Activated CD4-positive, alpha-beta T cell treated with anti-CD3 and anti-CD28 coated beads, Interleukin-2, amount 10 ng/mL, durations not matched to agents 7 days and 5 days (primary cell): ENCODE measurements around the gene OR51I1. TPM values are rescaled to one million over a fixed set of nuclear protein-coding genes. Genes with fewer than 3 reads are reported as not detected.
A peak's percentile ranks its signal among the peaks of the same experiment; 100 is the strongest.

Source experiments
- CTCF ChIA-PET: fragments of 350-600 bp; sonication (Branson Sonifier 250); formaldehyde crosslinking; loops from one replicate; lab custom pipeline; 2021; ENCODE audit warnings: antibody characterized with exemption; lab: Charles Lee
- POLR2A ChIA-PET: fragments of 350-600 bp; sonication (Branson Sonifier 250); formaldehyde crosslinking; loops from one replicate; lab custom pipeline; 2021; ENCODE audit warnings: antibody characterized with exemption; lab: Charles Lee
- DNase-seq: peaks from one replicate; pipeline ENCODE4 v3.0.0-alpha.2; 2020
- H3K27ac Mint-ChIP-seq: one replicate; pipeline ENCODE4 v1.8.0; 2021; ENCODE audit warnings: mild to moderate bottlenecking, moderate library complexity, mixed read lengths
- H3K27me3 Mint-ChIP-seq: one replicate; pipeline ENCODE4 v1.8.0; 2021; ENCODE audit warnings: mixed read lengths
- H3K36me3 Mint-ChIP-seq: one replicate; pipeline ENCODE4 v1.8.0; 2021; ENCODE audit warnings: low read depth, mixed read lengths
- H3K4me1 Mint-ChIP-seq: one replicate; pipeline ENCODE4 v1.8.0; 2021; ENCODE audit warnings: mixed read lengths
- H3K4me3 Mint-ChIP-seq: one replicate; pipeline ENCODE4 v1.8.0; 2021; ENCODE audit warnings: mild to moderate bottlenecking, moderate library complexity, mixed read lengths
- H3K9me3 Mint-ChIP-seq: one replicate; pipeline ENCODE4 v1.8.0; 2021; ENCODE audit warnings: mixed read lengths
- total RNA-seq, 2 experiments: library from RNA; stranded (reverse); gene quantifications; one replicate each; pipeline ENCODE4 v1.2.3, GENCODE V29; 2021

Gene OR51I1, protein sequence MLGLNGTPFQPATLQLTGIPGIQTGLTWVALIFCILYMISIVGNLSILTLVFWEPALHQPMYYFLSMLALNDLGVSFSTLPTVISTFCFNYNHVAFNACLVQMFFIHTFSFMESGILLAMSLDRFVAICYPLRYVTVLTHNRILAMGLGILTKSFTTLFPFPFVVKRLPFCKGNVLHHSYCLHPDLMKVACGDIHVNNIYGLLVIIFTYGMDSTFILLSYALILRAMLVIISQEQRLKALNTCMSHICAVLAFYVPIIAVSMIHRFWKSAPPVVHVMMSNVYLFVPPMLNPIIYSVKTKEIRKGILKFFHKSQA
- not detected for total RNA-seq

DNA sequence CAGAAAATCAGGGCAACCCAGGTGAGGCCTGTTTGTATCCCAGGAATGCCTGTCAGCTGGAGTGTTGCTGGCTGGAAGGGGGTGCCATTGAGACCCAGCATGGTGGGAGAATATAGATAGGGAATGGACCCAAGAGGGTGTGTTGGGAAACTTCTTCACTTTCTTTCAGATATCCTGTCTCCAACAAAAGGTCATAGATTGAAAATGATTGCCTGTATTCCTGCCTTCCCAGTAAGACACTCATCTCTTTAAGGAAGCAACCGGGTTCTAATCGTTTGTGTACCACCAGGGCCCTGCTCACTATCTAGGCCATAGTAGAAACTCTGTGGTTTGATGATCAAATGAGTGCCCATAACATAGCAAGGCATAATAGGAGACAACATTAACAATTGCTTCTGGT is at the start of gene OR51I1:
Gene OR51I1 (minus strand): TSS at position 101 of the 400 bp plus-strand sequence. CDS start 0 bp downstream, at position 101.
- no peaks in the 10 kb centered on the region for H3K36me3 Mint-ChIP-seq

DNA sequence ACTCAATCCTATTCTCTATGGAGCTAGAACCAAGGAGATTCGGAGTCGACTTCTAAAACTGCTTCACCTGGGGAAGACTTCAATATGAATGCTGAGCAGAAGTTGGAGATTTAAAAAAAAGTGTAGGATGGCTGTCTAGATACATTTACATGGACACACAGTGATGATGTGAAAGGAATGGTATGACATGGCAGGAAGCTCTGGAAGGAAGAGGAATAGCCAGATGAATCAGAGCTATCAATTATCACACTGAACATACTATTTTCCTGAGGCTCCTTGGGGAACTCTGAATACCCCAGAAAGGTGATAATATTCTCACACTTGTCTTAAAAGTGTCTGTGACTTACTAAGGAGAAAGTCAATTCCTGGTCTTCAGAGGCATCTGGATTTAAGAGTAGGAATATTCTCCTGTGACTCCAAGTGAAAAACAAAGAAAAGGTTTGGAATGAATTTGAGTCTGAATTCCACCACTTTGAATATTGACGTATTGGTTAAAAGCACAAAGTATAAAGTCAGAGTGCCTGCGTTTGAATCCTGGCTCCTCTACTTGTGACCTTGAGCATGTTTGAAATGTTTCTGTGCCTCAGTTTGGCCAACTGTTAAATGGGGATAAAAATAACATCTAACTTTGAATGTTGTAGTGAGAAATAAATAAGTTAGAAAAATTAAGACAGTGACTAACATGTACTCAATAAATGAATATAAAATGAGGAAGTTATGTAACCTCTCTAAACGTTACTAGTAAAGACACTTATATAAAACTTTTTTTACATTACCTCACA is 48.5 kb upstream of the OR51I1 start:
- no peaks in the 10 kb centered on the region for H3K9me3 Mint-ChIP-seq
- ChIA-PET POLR2A (no interaction called here), CTCF (no interaction called here)
- no peak for DNase-seq
- H3K27me3 Mint-ChIP-seq = peaks cover 7% of the 10 kb centered on the region
- H3K36me3 Mint-ChIP-seq = no peaks in the 10 kb centered on the region
- H3K4me3 Mint-ChIP-seq = no peak overlapping the region
- H3K27ac Mint-ChIP-seq = no peak overlapping the region
- H3K4me1 Mint-ChIP-seq = no peaks in the 10 kb centered on the region

More for the DNA sequence above, at the start of gene OR51I1:
- H3K9me3 Mint-ChIP-seq = no peaks in the 10 kb centered on the region
- H3K27ac Mint-ChIP-seq = no peak within 1 kb of the TSS
- H3K4me3 Mint-ChIP-seq = no peak within 1 kb of the TSS
- no peaks in the 10 kb centered on the region for H3K4me1 Mint-ChIP-seq
- POLR2A ChIA-PET = no interaction called here
- DNase-seq = no peak
- peaks cover 3% of the 10 kb centered on the region for H3K27me3 Mint-ChIP-seq
- CTCF ChIA-PET = no interaction called here

DNA sequence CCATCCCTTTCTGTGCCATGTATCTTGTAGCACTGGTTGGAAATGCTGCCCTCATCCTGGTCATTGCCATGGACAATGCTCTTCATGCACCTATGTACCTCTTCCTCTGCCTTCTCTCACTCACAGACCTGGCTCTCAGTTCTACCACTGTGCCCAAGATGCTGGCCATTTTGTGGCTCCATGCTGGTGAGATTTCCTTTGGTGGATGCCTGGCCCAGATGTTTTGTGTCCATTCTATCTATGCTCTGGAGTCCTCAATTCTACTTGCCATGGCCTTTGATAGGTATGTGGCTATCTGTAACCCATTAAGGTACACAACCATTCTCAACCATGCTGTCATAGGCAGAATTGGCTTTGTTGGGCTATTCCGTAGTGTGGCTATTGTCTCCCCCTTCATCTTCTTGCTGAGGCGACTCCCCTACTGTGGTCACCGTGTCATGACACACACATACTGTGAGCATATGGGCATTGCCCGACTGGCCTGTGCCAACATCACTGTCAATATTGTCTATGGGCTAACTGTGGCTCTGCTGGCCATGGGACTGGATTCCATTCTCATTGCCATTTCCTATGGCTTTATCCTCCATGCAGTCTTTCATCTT is 47.6 kb upstream of the OR51I1 start:
- Mint-ChIP-seq H3K4me1 (no peaks in the 10 kb centered on the region), H3K27me3 (peaks cover 7% of the 10 kb centered on the region), H3K36me3 (no peaks in the 10 kb centered on the region), H3K27ac (no peak overlapping the region), H3K4me3 (no peak overlapping the region), H3K9me3 (no peaks in the 10 kb centered on the region)
- DNase-seq = no peak
- ChIA-PET POLR2A (no interaction called here), CTCF (no interaction called here)

DNA sequence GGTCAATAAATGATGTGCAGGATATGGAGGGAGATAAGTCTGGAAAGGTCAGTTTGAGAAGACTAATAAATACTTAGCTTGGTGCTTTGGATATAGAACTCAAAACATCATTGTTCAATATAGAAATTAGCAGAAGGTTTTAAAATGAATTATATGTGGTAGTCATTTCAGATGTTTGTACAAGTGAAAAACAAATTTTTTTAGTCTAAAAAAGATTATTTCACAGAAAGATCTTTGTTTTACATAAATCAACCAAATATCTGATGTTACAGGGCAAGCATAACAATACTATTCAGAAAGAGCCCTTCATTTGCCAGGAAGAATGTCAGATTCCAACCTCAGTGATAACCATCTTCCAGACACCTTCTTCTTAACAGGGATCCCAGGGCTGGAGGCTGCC is 47.1 kb upstream of the OR51I1 start, which contains the start of gene OR52D1:
Gene OR52D1 (plus strand): TSS at position 301 of the 400 bp plus-strand sequence. CDS start 22 bp downstream, at position 323.
- peaks cover 7% of the 10 kb centered on the region for H3K27me3 Mint-ChIP-seq
- no peaks in the 10 kb centered on the region for H3K36me3 Mint-ChIP-seq
- ChIA-PET POLR2A (no interaction called here), CTCF (no interaction called here)
- no peaks in the 10 kb centered on the region for H3K4me1 Mint-ChIP-seq
- no peak within 1 kb of the TSS for H3K4me3 Mint-ChIP-seq
- H3K27ac Mint-ChIP-seq = no peak within 1 kb of the TSS
- DNase-seq = no peak
- no peaks in the 10 kb centered on the region for H3K9me3 Mint-ChIP-seq

DNA sequence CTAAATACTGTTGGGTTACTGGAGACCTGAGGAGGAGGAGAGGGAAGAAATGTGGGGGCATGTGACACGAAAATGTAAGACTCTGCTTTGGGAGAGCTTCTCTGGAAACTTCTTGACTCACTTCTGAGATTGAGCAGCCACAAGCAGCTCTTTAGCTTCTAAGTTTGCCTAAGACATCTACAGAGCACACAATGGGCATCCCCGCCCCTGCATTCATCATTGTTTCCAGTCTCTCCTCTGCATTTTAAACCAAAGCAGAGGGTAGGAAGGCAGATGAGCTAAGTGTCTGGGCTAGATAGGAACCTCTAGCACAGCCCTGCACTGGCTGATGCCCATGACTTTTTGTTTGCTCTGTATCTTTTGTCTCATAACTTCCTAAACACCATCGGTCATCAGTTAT is 45.1 kb upstream of the OR51I1 start:
- ChIA-PET CTCF (no interaction called here), POLR2A (no interaction called here)
- Mint-ChIP-seq H3K4me3 (no peak overlapping the region), H3K4me1 (no peaks in the 10 kb centered on the region), H3K36me3 (no peaks in the 10 kb centered on the region), H3K27ac (no peak overlapping the region), H3K27me3 (peaks cover 7% of the 10 kb centered on the region), H3K9me3 (no peaks in the 10 kb centered on the region)
- DNase-seq = no peak

DNA sequence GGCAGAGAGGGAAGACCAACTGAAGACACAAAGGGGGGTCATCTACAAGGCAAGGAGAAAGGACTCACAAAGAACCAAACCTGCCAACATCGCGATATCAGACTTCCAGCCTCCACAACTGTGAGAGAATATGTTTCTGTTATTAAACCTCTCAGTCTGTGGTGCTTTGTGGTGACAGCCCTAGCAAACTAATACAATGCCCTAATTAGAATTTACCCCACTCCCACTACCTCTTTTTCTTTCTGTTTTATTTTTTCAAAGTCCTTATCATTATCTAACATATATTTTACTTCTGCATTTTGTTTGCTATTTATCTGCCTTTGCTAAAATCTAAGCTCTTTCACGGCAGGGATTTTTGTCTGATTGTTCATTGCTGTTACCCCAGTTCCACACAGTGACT is 44.7 kb upstream of the OR51I1 start:
- no peak overlapping the region for H3K4me3 Mint-ChIP-seq
- CTCF ChIA-PET = no interaction called here
- POLR2A ChIA-PET = no interaction called here

DNA sequence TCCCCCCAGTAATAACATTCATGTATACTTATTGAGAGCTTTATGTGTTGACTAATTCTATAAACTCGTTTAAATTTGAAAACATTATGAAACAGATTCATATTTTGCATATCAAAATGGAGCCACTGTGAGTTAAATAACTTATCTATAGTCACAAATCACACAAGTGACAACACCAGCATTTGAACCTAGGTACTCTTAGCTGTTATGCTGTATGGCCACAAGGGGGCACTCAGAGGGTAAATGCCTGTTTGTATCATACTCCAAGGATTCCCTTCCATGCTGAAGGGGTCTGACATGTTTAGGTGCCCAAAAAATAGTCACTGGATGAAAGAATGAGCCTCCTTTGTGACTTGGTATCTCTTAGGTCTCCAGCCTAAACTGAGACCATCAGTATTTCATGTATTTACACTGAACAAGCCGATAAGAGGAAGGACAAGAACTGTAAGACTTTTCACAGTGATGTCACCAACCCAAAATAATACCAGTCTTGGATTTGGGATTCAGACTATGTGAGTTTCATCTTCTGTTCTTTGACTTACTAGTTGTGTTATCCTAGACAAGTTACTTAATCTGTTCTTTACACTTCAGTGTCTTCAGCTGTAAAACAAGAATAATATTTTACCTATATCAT is 35.0 kb upstream of the OR51I1 start:
- CTCF ChIA-PET = no interaction called here

More for the DNA sequence above, 44.7 kb upstream of the OR51I1 start:
- DNase-seq = no peak
- Mint-ChIP-seq H3K27ac (no peak overlapping the region), H3K27me3 (peaks cover 7% of the 10 kb centered on the region), H3K9me3 (no peaks in the 10 kb centered on the region), H3K4me1 (no peaks in the 10 kb centered on the region), H3K36me3 (no peaks in the 10 kb centered on the region)

DNA sequence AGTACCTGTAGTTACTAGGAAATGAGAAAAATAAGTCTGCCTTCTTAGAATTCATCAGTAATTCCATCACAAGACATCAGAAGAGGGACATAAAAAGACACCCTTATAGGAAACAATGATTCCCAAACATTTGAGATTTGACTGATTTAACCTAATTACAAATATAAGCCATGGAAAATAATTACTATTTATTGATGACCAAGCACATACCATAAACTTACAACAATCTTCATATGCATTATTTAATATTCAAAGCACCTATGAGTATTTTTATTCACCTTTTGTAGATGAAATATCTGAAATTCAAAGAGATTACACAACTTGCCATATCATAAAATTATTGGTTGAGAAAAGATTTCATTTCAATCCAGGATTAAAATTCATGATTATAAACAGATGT is 32.6 kb upstream of the OR51I1 start:
- Mint-ChIP-seq H3K36me3 (no peaks in the 10 kb centered on the region), H3K4me3 (no peak overlapping the region), H3K27ac (no peak overlapping the region), H3K9me3 (no peaks in the 10 kb centered on the region), H3K27me3 (peaks cover 9% of the 10 kb centered on the region), H3K4me1 (no peaks in the 10 kb centered on the region)
- POLR2A ChIA-PET = no interaction called here
- no peak for DNase-seq
- CTCF ChIA-PET = no interaction called here

More for the DNA sequence above, 35.0 kb upstream of the OR51I1 start:
- Mint-ChIP-seq H3K36me3 (no peaks in the 10 kb centered on the region), H3K4me1 (no peaks in the 10 kb centered on the region), H3K4me3 (no peak overlapping the region), H3K9me3 (no peaks in the 10 kb centered on the region), H3K27me3 (peaks cover 9% of the 10 kb centered on the region), H3K27ac (no peak overlapping the region)
- DNase-seq = peak; percentile 60
- POLR2A ChIA-PET = no interaction called here

DNA sequence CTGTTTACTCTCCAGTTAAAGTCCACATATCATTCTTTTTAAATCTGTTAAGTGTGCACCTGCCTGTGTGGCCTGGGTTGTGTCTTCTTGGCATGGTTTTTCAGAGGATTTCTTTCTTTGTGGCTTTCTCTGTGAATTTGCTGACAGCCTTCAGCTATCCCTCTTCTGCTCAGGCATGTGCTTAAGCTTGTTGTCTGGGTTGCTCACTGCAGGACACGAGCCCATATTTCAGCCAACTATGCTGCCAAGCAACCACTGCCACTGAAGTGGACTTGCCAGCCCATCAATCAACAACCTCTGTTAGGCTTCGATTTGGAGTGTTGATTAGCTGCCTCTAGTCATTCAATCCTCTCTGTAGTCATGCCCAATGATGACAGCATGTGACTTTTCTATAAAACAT is 26.2 kb upstream of the OR51I1 start:
- Mint-ChIP-seq H3K4me3 (no peak overlapping the region), H3K27ac (no peak overlapping the region), H3K27me3 (no peaks in the 10 kb centered on the region), H3K4me1 (no peaks in the 10 kb centered on the region), H3K9me3 (no peaks in the 10 kb centered on the region), H3K36me3 (no peaks in the 10 kb centered on the region)
- ChIA-PET CTCF (no interaction called here), POLR2A (no interaction called here)
- DNase-seq = no peak

DNA sequence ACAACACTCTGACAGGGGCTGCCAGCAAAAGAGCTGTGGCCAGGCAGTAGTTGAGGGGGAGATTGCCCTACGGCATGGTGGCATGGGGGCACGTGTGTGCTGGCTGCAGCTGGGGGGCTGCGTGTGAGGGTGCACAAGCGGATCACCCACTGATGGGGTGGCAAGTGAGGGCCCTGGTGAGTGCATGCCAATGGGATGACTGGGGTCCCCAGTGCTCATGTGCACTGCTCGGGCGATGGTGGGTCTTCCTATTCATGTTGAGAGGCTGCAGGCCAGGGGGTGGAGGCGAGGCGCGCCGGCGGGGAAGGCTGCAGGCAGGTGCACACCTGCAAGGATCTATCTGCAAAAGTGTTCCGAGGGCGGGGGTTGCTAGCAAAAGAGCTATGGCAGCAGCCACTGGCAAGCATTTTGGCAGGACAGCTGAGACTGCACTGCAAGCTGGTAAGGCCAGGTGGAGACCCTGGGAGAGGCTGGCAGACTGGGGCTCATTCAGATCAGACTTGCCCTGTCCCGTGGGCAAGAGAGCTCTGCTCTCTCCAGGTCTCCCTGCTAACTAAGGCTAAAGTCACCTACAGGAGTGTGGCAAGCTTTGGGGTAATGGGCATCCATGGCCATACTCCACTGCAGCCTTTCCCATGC is 19.8 kb upstream of the OR51I1 start:
- ChIA-PET CTCF (no interaction called here), POLR2A (no interaction called here)
- Mint-ChIP-seq H3K36me3 (no peaks in the 10 kb centered on the region), H3K27ac (no peak overlapping the region), H3K27me3 (no peaks in the 10 kb centered on the region), H3K9me3 (no peaks in the 10 kb centered on the region), H3K4me3 (no peak overlapping the region), H3K4me1 (no peaks in the 10 kb centered on the region)
- no peak for DNase-seq

DNA sequence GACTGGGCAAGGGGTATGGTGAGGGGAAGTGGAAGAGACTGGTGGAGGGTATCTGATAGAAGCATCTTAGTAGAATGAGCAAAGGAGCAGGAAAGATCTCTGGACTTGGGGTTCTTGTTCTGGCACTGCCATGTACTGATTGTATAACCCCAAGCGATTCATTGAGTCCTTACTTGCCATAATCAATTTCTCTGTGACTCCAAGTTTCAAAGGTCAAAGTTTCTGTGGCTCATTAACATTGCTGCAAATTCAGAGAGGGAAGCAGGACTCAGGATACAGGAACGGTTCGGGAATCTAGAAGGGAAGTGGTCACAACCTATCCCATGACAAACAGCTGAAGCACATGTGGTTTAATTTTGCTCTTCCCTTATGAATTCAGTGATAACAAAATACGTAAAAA is 8.1 kb upstream of the OR51I1 start:
- Mint-ChIP-seq H3K4me3 (no peak overlapping the region), H3K36me3 (no peaks in the 10 kb centered on the region), H3K27me3 (peaks cover 2% of the 10 kb centered on the region), H3K27ac (no peak overlapping the region), H3K4me1 (no peaks in the 10 kb centered on the region), H3K9me3 (no peaks in the 10 kb centered on the region)
- POLR2A ChIA-PET = no interaction called here
- CTCF ChIA-PET = no interaction called here
- DNase-seq = no peak

DNA sequence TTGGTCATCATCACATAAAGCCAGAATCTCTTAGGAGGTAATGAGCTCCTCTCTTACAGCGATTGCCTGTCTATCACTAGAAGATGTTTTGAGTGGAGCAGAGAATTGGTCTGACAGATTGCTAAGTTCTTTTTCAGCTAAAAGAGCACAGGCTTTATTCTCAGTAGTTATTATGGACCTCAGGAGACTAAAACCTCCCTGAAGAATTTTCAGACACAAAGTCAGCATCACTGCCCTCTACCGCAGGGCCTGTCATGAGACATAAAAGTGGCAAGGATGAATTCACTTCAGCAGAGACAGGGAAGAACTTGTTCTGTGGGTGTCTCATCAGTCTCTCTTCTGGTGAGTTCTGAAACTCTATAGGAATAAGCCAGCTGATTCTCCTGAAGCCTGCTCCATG is 7.7 kb upstream of the OR51I1 start, which contains the start of gene OR51I2:
Gene OR51I2 (plus strand): TSS at position 301 of the 400 bp plus-strand sequence. CDS start 4,166 bp downstream, outside the sequence.
- Mint-ChIP-seq H3K36me3 (no peaks in the 10 kb centered on the region), H3K4me3 (no peak within 1 kb of the TSS), H3K4me1 (no peaks in the 10 kb centered on the region), H3K9me3 (no peaks in the 10 kb centered on the region), H3K27ac (no peak within 1 kb of the TSS), H3K27me3 (peaks cover 2% of the 10 kb centered on the region)
- CTCF ChIA-PET = interaction anchor here (0.5 kb wide), 1 partner anchor 86 kb away, joined by 3 read pairs; no protein-coding TSS in a partner anchor
- DNase-seq = no peak
- POLR2A ChIA-PET = no interaction called here
